Measurements from ENCODE around the gene SEMA4D. TPM values are rescaled to one million over a fixed set of nuclear protein-coding genes. Genes with fewer than 3 reads are reported as not detected.

Gene SEMA4D
- polyA plus RNA-seq, 1 experiment, result 0.50 TPM

DNA sequence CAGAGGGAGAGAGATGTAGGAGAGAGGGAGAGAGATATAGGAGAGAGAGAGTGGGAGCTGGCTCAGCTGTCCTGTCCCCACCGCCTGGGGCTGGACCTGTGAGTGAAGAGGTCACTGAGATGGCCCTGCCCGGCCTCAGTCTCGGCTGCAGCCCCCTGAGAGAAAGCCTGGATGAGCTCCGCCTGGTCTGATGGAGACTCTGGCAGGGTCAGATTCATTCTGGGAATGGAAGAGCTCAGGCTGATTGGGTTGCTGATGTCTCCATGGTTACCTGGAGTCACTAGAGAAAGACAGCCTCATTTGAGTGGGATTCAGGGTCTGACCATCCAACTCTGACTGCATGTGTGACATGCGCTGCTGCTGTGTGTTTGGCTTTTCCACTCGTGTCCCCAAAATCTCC lies 27.1 kb upstream of the SEMA4D start:
- CTCF ChIA-PET, result interaction anchor here (0.7 kb wide), 1 partner anchor 25 kb away, joined by 3 read pairs; no protein-coding TSS in a partner anchor
- Histone ChIP-seq H3K4me3 (ENCODE audit: low read depth, low read length) (no peak overlapping the region), H3K27me3 (ENCODE audit: control insufficient read depth, insufficient read depth, low read length) (no peaks in the 10 kb centered on the region; the same call in 1 of the 2 replicates), H3K36me3 (ENCODE audit: control insufficient read depth, insufficient read depth, low read length) (no peaks in the 10 kb centered on the region)
- POLR2A ChIA-PET, result no interaction called here
- TF ChIP-seq, protein P1, sequence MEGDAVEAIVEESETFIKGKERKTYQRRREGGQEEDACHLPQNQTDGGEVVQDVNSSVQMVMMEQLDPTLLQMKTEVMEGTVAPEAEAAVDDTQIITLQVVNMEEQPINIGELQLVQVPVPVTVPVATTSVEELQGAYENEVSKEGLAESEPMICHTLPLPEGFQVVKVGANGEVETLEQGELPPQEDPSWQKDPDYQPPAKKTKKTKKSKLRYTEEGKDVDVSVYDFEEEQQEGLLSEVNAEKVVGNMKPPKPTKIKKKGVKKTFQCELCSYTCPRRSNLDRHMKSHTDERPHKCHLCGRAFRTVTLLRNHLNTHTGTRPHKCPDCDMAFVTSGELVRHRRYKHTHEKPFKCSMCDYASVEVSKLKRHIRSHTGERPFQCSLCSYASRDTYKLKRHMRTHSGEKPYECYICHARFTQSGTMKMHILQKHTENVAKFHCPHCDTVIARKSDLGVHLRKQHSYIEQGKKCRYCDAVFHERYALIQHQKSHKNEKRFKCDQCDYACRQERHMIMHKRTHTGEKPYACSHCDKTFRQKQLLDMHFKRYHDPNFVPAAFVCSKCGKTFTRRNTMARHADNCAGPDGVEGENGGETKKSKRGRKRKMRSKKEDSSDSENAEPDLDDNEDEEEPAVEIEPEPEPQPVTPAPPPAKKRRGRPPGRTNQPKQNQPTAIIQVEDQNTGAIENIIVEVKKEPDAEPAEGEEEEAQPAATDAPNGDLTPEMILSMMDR (IDR thresholded peaks at IDR 0.05; ENCODE audit: insufficient read depth, low read depth, low read length), result no peak
- DNase-seq (ENCODE audit: low read depth), result no peak

DNA sequence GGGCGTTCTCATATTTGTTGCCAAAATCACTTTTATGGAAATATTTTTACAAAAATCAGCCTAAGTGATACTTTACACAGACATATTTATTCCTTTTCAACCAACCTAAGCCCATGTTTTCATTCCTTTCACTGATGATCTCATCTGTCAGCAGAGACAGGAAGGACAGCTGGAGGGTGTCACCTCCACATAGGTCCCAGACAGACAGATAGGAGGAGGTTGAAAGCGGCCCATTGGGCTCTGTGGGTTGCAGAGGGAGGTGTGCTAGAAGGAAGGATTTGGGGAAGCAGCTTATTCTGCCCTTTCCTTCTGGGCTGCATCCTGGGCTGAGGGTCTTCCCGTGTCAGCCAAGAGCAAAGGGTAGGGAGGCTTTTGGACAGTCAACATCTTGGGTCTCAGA lies 26.0 kb upstream of the SEMA4D start:
- Histone ChIP-seq H3K36me3 (ENCODE audit: control insufficient read depth, insufficient read depth, low read length) (no peaks in the 10 kb centered on the region), H3K4me3 (ENCODE audit: low read depth, low read length) (no peak overlapping the region), H3K27me3 (ENCODE audit: control insufficient read depth, insufficient read depth, low read length) (no peaks in the 10 kb centered on the region; the same call in 1 of the 2 replicates)
- POLR2A ChIA-PET, result no interaction called here
- CTCF ChIA-PET, result interaction anchor here (2.1 kb wide), 1 partner anchor 25 kb away, joined by 11 read pairs; no protein-coding TSS in a partner anchor
- TF ChIP-seq, protein P1 (IDR thresholded peaks at IDR 0.05; ENCODE audit: insufficient read depth, low read depth, low read length), result no peak
- no peak for DNase-seq (ENCODE audit: low read depth)

DNA sequence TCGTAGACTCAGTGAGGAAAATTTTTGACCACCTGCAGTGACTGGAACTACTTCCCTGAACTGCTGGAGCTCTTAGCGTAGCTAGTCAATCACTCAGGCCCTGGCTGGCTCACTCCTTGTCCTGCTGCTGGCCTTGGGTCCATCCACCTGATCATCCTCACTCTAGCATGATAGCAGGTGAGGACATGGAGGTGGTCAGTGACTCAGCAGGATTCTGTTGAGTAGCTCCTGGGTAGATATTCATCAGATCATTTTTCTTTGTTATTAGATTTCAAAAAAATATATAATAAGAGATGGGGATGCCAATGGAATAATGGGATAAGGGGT lies 25.0 kb upstream of the SEMA4D start:
- Histone ChIP-seq H3K27me3 (ENCODE audit: control insufficient read depth, insufficient read depth, low read length) (no peaks in the 10 kb centered on the region; the same call in 1 of the 2 replicates), H3K4me3 (ENCODE audit: low read depth, low read length) (no peak overlapping the region), H3K36me3 (ENCODE audit: control insufficient read depth, insufficient read depth, low read length) (no peaks in the 10 kb centered on the region)
- ChIA-PET POLR2A (no interaction called here), CTCF (interaction anchor here (2.1 kb wide), 1 partner anchor 26 kb away, joined by 11 read pairs; no protein-coding TSS in a partner anchor)
- TF ChIP-seq, protein P1 (IDR thresholded peaks at IDR 0.05; ENCODE audit: insufficient read depth, low read depth, low read length), result no peak
- DNase-seq (ENCODE audit: low read depth), result no peak

DNA sequence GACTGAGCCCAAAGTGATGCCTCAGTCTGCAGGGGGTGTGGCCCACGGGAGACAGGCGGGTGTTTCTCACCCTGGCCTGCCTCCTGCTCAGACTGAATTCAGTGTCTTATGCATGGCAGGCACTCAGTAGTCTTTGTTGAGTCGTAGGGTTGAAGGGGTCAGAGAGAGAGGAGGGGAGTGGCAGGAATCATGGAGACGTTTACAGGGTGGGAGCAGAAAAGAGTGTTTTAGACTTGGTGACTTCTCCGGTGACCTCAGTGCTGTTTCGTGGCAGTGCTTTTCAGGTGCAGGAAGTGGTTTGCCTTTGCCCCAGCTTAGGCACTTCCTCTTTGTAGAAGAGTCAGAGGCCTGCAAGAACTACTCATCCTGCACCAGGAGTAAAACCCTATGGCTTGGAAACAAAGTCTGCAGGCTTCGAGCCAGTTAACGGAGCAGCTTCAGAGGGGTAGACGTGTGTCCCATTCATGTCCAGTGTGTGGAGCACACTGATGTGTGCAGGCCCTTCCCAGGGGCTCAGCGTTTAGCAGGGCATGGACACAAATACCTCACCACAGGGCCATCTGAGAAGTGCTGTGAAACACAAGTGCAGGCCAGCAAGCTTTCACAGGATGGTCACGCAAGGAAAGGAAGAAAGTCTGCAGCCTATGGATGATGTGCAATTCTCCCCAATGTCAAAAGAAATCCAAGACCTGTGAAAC lies 24.5 kb upstream of the SEMA4D start:
- ChIA-PET POLR2A (no interaction called here), CTCF (interaction anchor here (2.1 kb wide), 1 partner anchor 27 kb away, joined by 11 read pairs; no protein-coding TSS in a partner anchor)
- H3K4me3 ChIP-seq (ENCODE audit: low read depth, low read length), result no peak overlapping the region

DNA sequence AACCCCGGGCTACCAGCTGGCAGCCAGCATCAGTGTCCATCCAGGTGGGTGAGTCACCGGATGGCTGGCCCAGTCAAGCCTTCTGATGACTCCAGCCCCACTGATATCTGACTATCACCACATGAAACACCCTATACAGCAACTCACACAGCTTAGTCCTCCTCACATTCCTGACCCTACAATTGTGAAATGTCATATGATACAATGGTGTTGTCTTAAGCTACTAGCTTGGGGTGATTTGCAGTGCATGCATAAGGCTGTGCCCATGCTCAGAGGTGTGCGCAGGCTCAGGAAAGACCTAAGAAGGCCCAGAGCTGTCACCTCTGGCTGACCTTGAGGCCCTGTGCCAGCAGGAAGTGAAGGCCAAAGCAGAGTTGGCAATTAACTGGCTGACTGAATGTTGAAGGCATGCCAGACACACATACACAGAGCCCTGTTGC lies 21.5 kb upstream of the SEMA4D start:
- no peaks in the 10 kb centered on the region for H3K27me3 ChIP-seq (ENCODE audit: control insufficient read depth, insufficient read depth, low read length)
- no peaks in the 10 kb centered on the region for H3K36me3 ChIP-seq (ENCODE audit: control insufficient read depth, insufficient read depth, low read length)
- ChIA-PET POLR2A (no interaction called here), CTCF (interaction anchor here (1.2 to 1.9 kb wide), 2 partner anchors 13 to 29 kb away, joined by 3 to 5 read pairs; no protein-coding TSS in a partner anchor)
- DNase-seq (ENCODE audit: low read depth), result no peak
- no peak overlapping the region for H3K4me3 ChIP-seq (ENCODE audit: low read depth, low read length)
- TF ChIP-seq, protein P1 (IDR thresholded peaks at IDR 0.05; ENCODE audit: insufficient read depth, low read depth, low read length), result no peak

More for the DNA sequence above, 24.5 kb upstream of the SEMA4D start:
- TF ChIP-seq, protein P1 (IDR thresholded peaks at IDR 0.05; ENCODE audit: insufficient read depth, low read depth, low read length), result no peak
- no peak for DNase-seq (ENCODE audit: low read depth)
- H3K27me3 ChIP-seq (ENCODE audit: control insufficient read depth, insufficient read depth, low read length), result no peaks in the 10 kb centered on the region; the same call in 1 of the 2 replicates
- no peaks in the 10 kb centered on the region for H3K36me3 ChIP-seq (ENCODE audit: control insufficient read depth, insufficient read depth, low read length)

All from BJ (cell line).